A549 (cell line): ENCODE measurements around the gene TMPRSS9. TPM values are rescaled to one million over a fixed set of nuclear protein-coding genes. Genes with fewer than 3 reads are reported as not detected.

Experiments used
- ATAC-seq, 2 experiments: fragments of 200-7000 bp in 1 of 2; fragments of >200 bp in 1 of 2; cut with Nextera tagmentation in 1 of 2; cut with Tn5 transposase in 1 of 2; 3 replicates each; pipeline versions ENCODE4 v1.8.0 to v1.9.1; 2018 to 2020; ENCODE audit warnings: mild to moderate bottlenecking in 1 of 2, moderate library complexity in 1 of 2
- CTCF ChIA-PET: fragments of 300-600 bp; sonication (Branson Sonifier 250); formaldehyde crosslinking; extraction: SDS; loops from one replicate; lab custom pipeline; 2021; ENCODE audit warnings: antibody characterized with exemption, inconsistent platforms; lab: Yijun Ruan, JAX
- POLR2A ChIA-PET: fragments of 350-600 bp; formaldehyde crosslinking; extraction: SDS; loops from one replicate; lab custom pipeline; 2021; ENCODE audit warnings: antibody characterized with exemption, inconsistent platforms; lab: Yijun Ruan, JAX
- DNase-seq, 2 experiments: peaks; one replicate each; pipeline versions ENCODE4 v3.0.0 to v3.0.0-alpha.2; 2011 to 2016; ENCODE audit warnings: low read depth in 1 of 2, low spot score in 1 of 2
- FAIRE-seq: peaks from 2 replicates; lab custom pipeline; 2011; peaks lifted over from hg19 to GRCh38; lab: Jason Lieb, UNC
- H3K27ac ChIP-seq, 2 experiments: fragments of >200 bp; sonication (Bioruptor Twin); formaldehyde crosslinking; 3 replicates each; pipeline ENCODE4 v1.5.1; 2016 to 2017
- H3K4me1 ChIP-seq: fragments of >200 bp; sonication (Bioruptor Twin); formaldehyde crosslinking; 3 replicates; pipeline ENCODE4 v1.6.1; 2016
- H3K4me2 ChIP-seq: fragments of >200 bp; sonication (Bioruptor Twin); formaldehyde crosslinking; 3 replicates; pipeline ENCODE4 v1.6.1; 2016
- H3K4me3 ChIP-seq: fragments of >200 bp; sonication (Bioruptor Twin); formaldehyde crosslinking; 3 replicates; pipeline ENCODE4 v1.5.1; 2016
- H3K9me3 ChIP-seq: fragments of >200 bp; sonication (Bioruptor Twin); formaldehyde crosslinking; 3 replicates; pipeline ENCODE4 v1.6.1; 2016
- ATOH8 ChIP-seq: fragments of 250-450 bp; sonication (Bioruptor Pico); IDR thresholded peaks from 2 replicates; pipeline ENCODE4 v1.5.0; 2020; ENCODE audit warnings: low read depth, mild to moderate bottlenecking, moderate library complexity
- BHLHE40 ChIP-seq: IDR thresholded peaks from 2 replicates; pipeline ENCODE4 v1.6.1; 2012; ENCODE audit warnings: low read depth, low read length, inconsistent platforms
- CBX2 ChIP-seq: fragments of 200-600 bp; sonication (generic); IDR thresholded peaks from 2 replicates; pipeline ENCODE4 v1.6.1; 2016; ENCODE audit warnings: low read depth, mild to moderate bottlenecking, borderline replicate concordance
- CTCF ChIP-seq: fragments of >200 bp; sonication (Bioruptor Twin); formaldehyde crosslinking; IDR thresholded peaks from 3 replicates; pipeline ENCODE4 v1.5.1; 2016
- EHF ChIP-seq: fragments of 250-450 bp; sonication (Bioruptor Pico); IDR thresholded peaks from 2 replicates; pipeline ENCODE4 v1.5.0; 2020; ENCODE audit warnings: mild to moderate bottlenecking
- FOXS1 ChIP-seq: fragments of 250-450 bp; sonication (Bioruptor Pico); IDR thresholded peaks from 2 replicates; pipeline ENCODE4 v1.5.0; 2020; ENCODE audit warnings: mild to moderate bottlenecking, moderate library complexity
- HES2 ChIP-seq: fragments of >200 bp; sonication (Bioruptor Twin); formaldehyde crosslinking; IDR thresholded peaks from 2 replicates; pipeline ENCODE4 v1.6.1; 2016
- HMGXB4 ChIP-seq: fragments of 250-450 bp; sonication (Bioruptor Pico); IDR thresholded peaks from 2 replicates; pipeline ENCODE4 v1.5.0; 2021; ENCODE audit warnings: mild to moderate bottlenecking, moderate library complexity, borderline replicate concordance
- HOXA7 ChIP-seq: fragments of 250-450 bp; sonication (Bioruptor Pico); IDR thresholded peaks from 2 replicates; pipeline ENCODE4 v1.5.0; 2020; ENCODE audit warnings: mild to moderate bottlenecking, moderate library complexity
- HOXB13 ChIP-seq: fragments of 250-450 bp; sonication (Bioruptor Pico); IDR thresholded peaks from 2 replicates; pipeline ENCODE4 v1.5.0; 2020; ENCODE audit warnings: low read depth, mild to moderate bottlenecking, moderate library complexity
- HOXB5 ChIP-seq: fragments of 250-450 bp; sonication (Bioruptor Pico); IDR thresholded peaks from 2 replicates; pipeline ENCODE4 v1.5.0; 2020; ENCODE audit warnings: mild to moderate bottlenecking, moderate library complexity
- JUN ChIP-seq, 2 experiments: fragments of >200 bp; sonication (Bioruptor Twin); formaldehyde crosslinking; IDR thresholded peaks; 2 replicates in 1 of 2; 3 replicates in 1 of 2; pipeline ENCODE4 v1.6.1; 2016 to 2017
- JUNB ChIP-seq: fragments of >200 bp; sonication (Bioruptor Twin); formaldehyde crosslinking; IDR thresholded peaks from 2 replicates; pipeline ENCODE4 v1.6.1; 2016
- MAZ ChIP-seq: fragments of 150-350 bp; IDR thresholded peaks from 2 replicates; pipeline ENCODE4 v1.6.1; 2014; ENCODE audit warnings: antibody characterized with exemption, low read depth, low read length, borderline replicate concordance
- NPAS2 ChIP-seq: fragments of 250-450 bp; sonication (Bioruptor Pico); IDR thresholded peaks from 2 replicates; pipeline ENCODE4 v1.8.0; 2022; ENCODE audit warnings: mild to moderate bottlenecking, moderate library complexity, borderline replicate concordance
- PHF8 ChIP-seq: fragments of 200-600 bp; sonication (generic); IDR thresholded peaks from 2 replicates; pipeline ENCODE4 v1.6.1; 2016; ENCODE audit warnings: low read depth, mild to moderate bottlenecking, antibody characterized with exemption, moderate library complexity, borderline replicate concordance
- POLR2A ChIP-seq: IDR thresholded peaks from 2 replicates; pipeline ENCODE4 v1.6.1; 2012; ENCODE audit warnings: mild to moderate bottlenecking, low read length
- RAD21 ChIP-seq, 2 experiments: fragments of >200 bp in 1 of 2; sonication (Bioruptor Twin) in 1 of 2; formaldehyde crosslinking in 1 of 2; IDR thresholded peaks in 1 of 2; conservative IDR thresholded peaks in 1 of 2; 2 replicates in 1 of 2; 3 replicates in 1 of 2; pipeline ENCODE4 v1.6.1; 2012 to 2018; ENCODE audit warnings: inconsistent platforms in 1 of 2
- REST ChIP-seq: fragments of 200-600 bp; sonication (generic); IDR thresholded peaks from 2 replicates; pipeline ENCODE4 v1.6.1; 2016; ENCODE audit warnings: antibody characterized with exemption, mild to moderate bottlenecking, moderate library complexity
- RNF2 ChIP-seq: fragments of 200-600 bp; sonication (generic); IDR thresholded peaks from 2 replicates; pipeline ENCODE4 v1.6.1; 2016; ENCODE audit warnings: low read depth, mild to moderate bottlenecking, antibody characterized with exemption, moderate library complexity, borderline replicate concordance
- SMC3 ChIP-seq: fragments of >200 bp; sonication (Bioruptor Twin); formaldehyde crosslinking; IDR thresholded peaks from 3 replicates; pipeline ENCODE4 v1.6.1; 2018; ENCODE audit warnings: inconsistent platforms
- ZC3H11A ChIP-seq: fragments of 450-650 bp; IDR thresholded peaks from 2 replicates; pipeline ENCODE4 v1.6.1; 2014; ENCODE audit warnings: antibody characterized with exemption, mild to moderate bottlenecking
- WGBS: methylation state at CpG from one replicate; pipeline ENCODE4 v1.1.6; 2017; ENCODE audit errors: missing lambda C conversion rate; 5-methylcytosine and 5-hydroxymethylcytosine counted together
- polyA plus RNA-seq, 4 experiments: library from polyadenylated mRNA; depleted of rRNA in 3 of 4; stranded (reverse); fragments of >200 nt; fragmentation: RNase III in 1 of 4; extraction: RNeasy Plus Mini Kit Qiagen cat#74134 plus additional on column Dnase treatment in 1 of 4; gene quantifications; 2 replicates in 3 of 4; 3 replicates in 1 of 4; pipeline ENCODE4 v1.2.3, GENCODE V29; 2011 to 2017
- TF ChIP-seq, protein P1 (sequence below): fragments of >200 bp; sonication (Bioruptor Twin); formaldehyde crosslinking; IDR thresholded peaks from 3 replicates; pipeline ENCODE4 v1.6.1; 2016
- TF ChIP-seq, protein P2 (sequence below): fragments of 150-350 bp; IDR thresholded peaks from 2 replicates; pipeline ENCODE4 v1.6.1; 2014; ENCODE audit warnings: low read depth, mild to moderate bottlenecking, low read length
- TF ChIP-seq, protein P3 (sequence below): IDR thresholded peaks from 2 replicates; pipeline ENCODE4 v1.6.1; 2012

Gene TMPRSS9
- polyA plus RNA-seq, 2 of the 4 experiments (the other 2 are of a cell fraction), result 0.01 TPM; not detected in 1

DNA sequence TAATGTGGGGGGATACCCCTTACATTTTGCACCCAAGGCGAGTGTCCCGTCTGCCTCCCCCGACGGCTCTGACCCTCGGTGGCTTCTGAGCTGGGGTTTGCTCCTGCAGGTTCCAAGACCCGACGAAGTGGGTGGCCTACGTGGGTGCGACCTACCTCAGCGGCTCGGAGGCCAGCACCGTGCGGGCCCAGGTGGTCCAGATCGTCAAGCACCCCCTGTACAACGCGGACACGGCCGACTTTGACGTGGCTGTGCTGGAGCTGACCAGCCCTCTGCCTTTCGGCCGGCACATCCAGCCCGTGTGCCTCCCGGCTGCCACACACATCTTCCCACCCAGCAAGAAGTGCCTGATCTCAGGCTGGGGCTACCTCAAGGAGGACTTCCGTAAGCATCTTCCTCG lies 48.2 kb downstream of the TMPRSS9 start:
- no peak for DNase-seq
- 83% methylated on average over 25 of the region's 25 CpGs for WGBS
- Histone ChIP-seq H3K4me1 (no peaks in the 10 kb centered on the region), H3K4me3 (no peak overlapping the region), H3K27ac (no peak overlapping the region), H3K4me2 (no peak overlapping the region), H3K9me3 (no peaks in the 10 kb centered on the region)
- no peak for ATAC-seq
- FAIRE-seq, result no peak
- TF ChIP-seq, protein P1, sequence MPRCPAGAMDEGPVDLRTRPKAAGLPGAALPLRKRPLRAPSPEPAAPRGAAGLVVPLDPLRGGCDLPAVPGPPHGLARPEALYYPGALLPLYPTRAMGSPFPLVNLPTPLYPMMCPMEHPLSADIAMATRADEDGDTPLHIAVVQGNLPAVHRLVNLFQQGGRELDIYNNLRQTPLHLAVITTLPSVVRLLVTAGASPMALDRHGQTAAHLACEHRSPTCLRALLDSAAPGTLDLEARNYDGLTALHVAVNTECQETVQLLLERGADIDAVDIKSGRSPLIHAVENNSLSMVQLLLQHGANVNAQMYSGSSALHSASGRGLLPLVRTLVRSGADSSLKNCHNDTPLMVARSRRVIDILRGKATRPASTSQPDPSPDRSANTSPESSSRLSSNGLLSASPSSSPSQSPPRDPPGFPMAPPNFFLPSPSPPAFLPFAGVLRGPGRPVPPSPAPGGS, result no peak
- no peak for TF ChIP-seq ZC3H11A
- TF ChIP-seq MAZ, result no peak
- TF ChIP-seq HOXB13 (CRISPR knock-in tag), result no peak
- TF ChIP-seq RNF2, result no peak
- no peak for TF ChIP-seq RAD21 (conservative IDR thresholded peaks at IDR 0.05 in 1 of 2, IDR thresholded peaks at IDR 0.05 in 1 of 2)
- no peak for TF ChIP-seq HES2
- no peak for TF ChIP-seq POLR2A
- no peak for TF ChIP-seq CTCF
- no peak for TF ChIP-seq NPAS2 (CRISPR knock-in tag)
- no peak for TF ChIP-seq REST
- no peak for TF ChIP-seq SMC3
- CTCF ChIA-PET, result no interaction called here
- POLR2A ChIA-PET, result no interaction called here

- ATAC-seq, result no peak
- Histone ChIP-seq H3K27ac (no peak overlapping the region), H3K4me2 (no peak overlapping the region), H3K4me3 (no peak overlapping the region), H3K4me1 (no peaks in the 10 kb centered on the region), H3K9me3 (no peaks in the 10 kb centered on the region)
- WGBS, result 70% methylated on average over 7 of the region's 7 CpGs
- FAIRE-seq, result no peak
- DNase-seq, result no peak
- CTCF ChIA-PET, result interaction anchor here (3.0 kb wide), 1 partner anchor 17 kb away, joined by 8 read pairs; no protein-coding TSS in a partner anchor
- POLR2A ChIA-PET, result no interaction called here
- TF ChIP-seq, protein P2, sequence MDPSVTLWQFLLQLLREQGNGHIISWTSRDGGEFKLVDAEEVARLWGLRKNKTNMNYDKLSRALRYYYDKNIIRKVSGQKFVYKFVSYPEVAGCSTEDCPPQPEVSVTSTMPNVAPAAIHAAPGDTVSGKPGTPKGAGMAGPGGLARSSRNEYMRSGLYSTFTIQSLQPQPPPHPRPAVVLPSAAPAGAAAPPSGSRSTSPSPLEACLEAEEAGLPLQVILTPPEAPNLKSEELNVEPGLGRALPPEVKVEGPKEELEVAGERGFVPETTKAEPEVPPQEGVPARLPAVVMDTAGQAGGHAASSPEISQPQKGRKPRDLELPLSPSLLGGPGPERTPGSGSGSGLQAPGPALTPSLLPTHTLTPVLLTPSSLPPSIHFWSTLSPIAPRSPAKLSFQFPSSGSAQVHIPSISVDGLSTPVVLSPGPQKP, result no peak
- TF ChIP-seq RNF2 (no peak), ZC3H11A (no peak), JUN (IDR thresholded peaks at IDR 0.05) (no peak), PHF8 (no peak), ATOH8 (CRISPR knock-in tag) (no peak), EHF (CRISPR knock-in tag) (no peak), BHLHE40 (no peak), HOXA7 (CRISPR knock-in tag) (no peak), CBX2 (no peak), HMGXB4 (no peak), FOXS1 (CRISPR knock-in tag) (no peak), JUNB (no peak), HOXB13 (CRISPR knock-in tag) (no peak), HOXB5 (CRISPR knock-in tag) (no peak)
- TF ChIP-seq, protein P3, sequence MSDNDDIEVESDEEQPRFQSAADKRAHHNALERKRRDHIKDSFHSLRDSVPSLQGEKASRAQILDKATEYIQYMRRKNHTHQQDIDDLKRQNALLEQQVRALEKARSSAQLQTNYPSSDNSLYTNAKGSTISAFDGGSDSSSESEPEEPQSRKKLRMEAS, result no peak
Measured at GRCh38 chr19:2409352-2409912, 49.4 kb downstream of the TMPRSS9 start.
